Activated CD8-positive, alpha-beta T cell treated with anti-CD3 and anti-CD28 coated beads for 36 hours (primary cell): ENCODE results near the gene UBE2E1. TPM values are rescaled to one million over a fixed set of nuclear protein-coding genes. Genes with fewer than 3 reads are reported as not detected.

Experiments
- ATAC-seq: fragments of 200-7000 bp; cut with Tn5 transposase; one replicate; pipeline ENCODE4 v1.10.0; 2021; ENCODE audit warnings: mild to moderate bottlenecking, moderate library complexity
- CTCF ChIA-PET: fragments of 350-600 bp; sonication (Branson Sonifier 250); formaldehyde crosslinking; loops from one replicate; lab custom pipeline; 2021; ENCODE audit warnings: antibody characterized with exemption; lab: Charles Lee
- POLR2A ChIA-PET: fragments of 350-600 bp; sonication (Branson Sonifier 250); formaldehyde crosslinking; loops from one replicate; lab custom pipeline; 2021; ENCODE audit warnings: antibody characterized with exemption; lab: Charles Lee
- DNase-seq: peaks from one replicate; pipeline ENCODE4 v3.0.0-alpha.2; 2020
- H3K27ac Mint-ChIP-seq: one replicate; pipeline ENCODE4 v1.8.0; 2021; ENCODE audit warnings: mild to moderate bottlenecking, mixed read lengths
- H3K27me3 Mint-ChIP-seq: one replicate; pipeline ENCODE4 v1.8.0; 2021; ENCODE audit warnings: mixed read lengths
- H3K36me3 Mint-ChIP-seq: one replicate; pipeline ENCODE4 v1.8.0; 2021; ENCODE audit warnings: low read depth, mixed read lengths
- H3K4me1 Mint-ChIP-seq: one replicate; pipeline ENCODE4 v1.8.0; 2021; ENCODE audit warnings: low read depth, mixed read lengths
- H3K4me3 Mint-ChIP-seq: one replicate; pipeline ENCODE4 v1.8.0; 2021; ENCODE audit warnings: mild to moderate bottlenecking, moderate library complexity, mixed read lengths
- H3K9me3 Mint-ChIP-seq: one replicate; pipeline ENCODE4 v1.8.0; 2021; ENCODE audit warnings: mixed read lengths
- intact Hi-C: fragments of 100-400 bp; cut with micrococcal nuclease; formaldehyde crosslinking; loops from one replicate; pipeline ENCODE4 v1.10.0; 2022
- total RNA-seq, 2 experiments: library from RNA; stranded (reverse); gene quantifications; one replicate each; pipeline ENCODE4 v1.2.3, GENCODE V29; 2021
- TF ChIP-seq, protein P1 (sequence below): fragments of 200-600 bp; IDR thresholded peaks from one replicate; pipeline ENCODE4 v1.8.0; 2022; ENCODE audit warnings: antibody characterized with exemption, mild to moderate bottlenecking

UBE2E1 gene
- total RNA-seq, 2 experiments from 2014 or later: 79.0 to 80.3 TPM

DNA sequence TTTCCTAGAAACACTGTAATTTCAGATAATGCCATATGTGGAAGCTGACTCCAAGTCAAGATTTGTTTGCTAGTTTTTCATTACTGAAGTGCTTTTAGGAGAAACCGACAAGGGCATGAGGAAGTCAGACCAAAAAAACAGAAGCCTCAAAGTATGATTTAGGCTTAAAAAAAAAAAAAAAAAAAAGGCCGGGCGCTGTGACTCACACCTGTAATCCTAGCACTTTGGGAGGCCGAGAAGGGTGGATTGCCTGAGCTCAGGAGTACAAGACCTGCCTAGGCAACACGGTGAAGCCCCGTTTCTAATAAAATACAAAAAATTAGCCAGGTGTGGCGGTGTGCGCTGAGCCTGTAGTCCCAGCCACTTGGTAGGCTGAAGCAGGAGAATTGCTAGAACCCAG, 122.8 kb downstream of the UBE2E1 start:
- POLR2A ChIA-PET: interaction anchor here (0.6 to 7.1 kb wide), 3 partner anchors 11 to 311 kb away, joined by 3 to 60 read pairs (median 5); partner anchors contain the start of genes NKIRAS1 and RPL15
- no peak overlapping the region for H3K4me3 Mint-ChIP-seq

GRCh38 chr3:23931597-23931996, 125.8 kb downstream of the UBE2E1 start:
- Mint-ChIP-seq H3K9me3 (no peaks in the 10 kb centered on the region), H3K4me3 (no peak overlapping the region), H3K27ac (no peak overlapping the region), H3K36me3 (no peaks in the 10 kb centered on the region), H3K27me3 (no peaks in the 10 kb centered on the region), H3K4me1 (peaks cover 2% of the 10 kb centered on the region)
- ATAC-seq (no peak), DNase-seq (no peak)
- TF ChIP-seq, protein P1, sequence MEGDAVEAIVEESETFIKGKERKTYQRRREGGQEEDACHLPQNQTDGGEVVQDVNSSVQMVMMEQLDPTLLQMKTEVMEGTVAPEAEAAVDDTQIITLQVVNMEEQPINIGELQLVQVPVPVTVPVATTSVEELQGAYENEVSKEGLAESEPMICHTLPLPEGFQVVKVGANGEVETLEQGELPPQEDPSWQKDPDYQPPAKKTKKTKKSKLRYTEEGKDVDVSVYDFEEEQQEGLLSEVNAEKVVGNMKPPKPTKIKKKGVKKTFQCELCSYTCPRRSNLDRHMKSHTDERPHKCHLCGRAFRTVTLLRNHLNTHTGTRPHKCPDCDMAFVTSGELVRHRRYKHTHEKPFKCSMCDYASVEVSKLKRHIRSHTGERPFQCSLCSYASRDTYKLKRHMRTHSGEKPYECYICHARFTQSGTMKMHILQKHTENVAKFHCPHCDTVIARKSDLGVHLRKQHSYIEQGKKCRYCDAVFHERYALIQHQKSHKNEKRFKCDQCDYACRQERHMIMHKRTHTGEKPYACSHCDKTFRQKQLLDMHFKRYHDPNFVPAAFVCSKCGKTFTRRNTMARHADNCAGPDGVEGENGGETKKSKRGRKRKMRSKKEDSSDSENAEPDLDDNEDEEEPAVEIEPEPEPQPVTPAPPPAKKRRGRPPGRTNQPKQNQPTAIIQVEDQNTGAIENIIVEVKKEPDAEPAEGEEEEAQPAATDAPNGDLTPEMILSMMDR: no peak
- intact Hi-C loops: no loop called here
- ChIA-PET CTCF (no interaction called here), POLR2A (interaction anchor here (2.2 to 7.1 kb wide), 2 partner anchors 10 to 14 kb away, joined by 8 to 60 read pairs; partner anchors contain the start of genes NKIRAS1 and RPL15)

More for the DNA sequence above, 122.8 kb downstream of the UBE2E1 start:
- Mint-ChIP-seq H3K36me3 (no peaks in the 10 kb centered on the region), H3K9me3 (no peaks in the 10 kb centered on the region), H3K27me3 (no peaks in the 10 kb centered on the region), H3K4me1 (peaks cover 2% of the 10 kb centered on the region), H3K27ac (no peak overlapping the region)
- TF ChIP-seq, protein P1: no peak
- CTCF ChIA-PET: no interaction called here
- DNase-seq (no peak), ATAC-seq (no peak)
- intact Hi-C loops: no loop called here

- intact Hi-C loops: no loop called here
- ChIA-PET POLR2A (interaction anchor here (7.1 kb wide), 1 partner anchor 15 kb away, joined by 60 read pairs; the partner anchor contains the start of genes NKIRAS1 and RPL15), CTCF (no interaction called here)
- TF ChIP-seq, protein P1: no peak
- Mint-ChIP-seq H3K36me3 (no peaks in the 10 kb centered on the region), H3K9me3 (no peaks in the 10 kb centered on the region), H3K27ac (no peak overlapping the region), H3K4me1 (peaks cover 2% of the 10 kb centered on the region), H3K27me3 (no peaks in the 10 kb centered on the region), H3K4me3 (no peak overlapping the region)
- ATAC-seq: no peak
- no peak for DNase-seq
These were observed 126.8 kb downstream of the UBE2E1 start for GRCh38 chr3:23932571-23932970.

- ChIA-PET POLR2A (interaction anchor here (1.5 to 3.8 kb wide), 3 partner anchors 9 to 17 kb away, joined by 5 to 20 read pairs (median 10); partner anchors contain the start of genes NKIRAS1 and RPL15), CTCF (no interaction called here)
- H3K4me1 Mint-ChIP-seq: no peaks in the 10 kb centered on the region
- no peak overlapping the region for H3K4me3 Mint-ChIP-seq
- TF ChIP-seq, protein P1: no peak
- intact Hi-C loops: no loop called here
- no peak overlapping the region for H3K27ac Mint-ChIP-seq
- H3K27me3 Mint-ChIP-seq: no peaks in the 10 kb centered on the region
- H3K9me3 Mint-ChIP-seq: no peaks in the 10 kb centered on the region
- ATAC-seq (no peak), DNase-seq (no peak)
- H3K36me3 Mint-ChIP-seq: no peaks in the 10 kb centered on the region
These were observed 128.5 kb downstream of the UBE2E1 start for GRCh38 chr3:23934253-23934652.

DNA sequence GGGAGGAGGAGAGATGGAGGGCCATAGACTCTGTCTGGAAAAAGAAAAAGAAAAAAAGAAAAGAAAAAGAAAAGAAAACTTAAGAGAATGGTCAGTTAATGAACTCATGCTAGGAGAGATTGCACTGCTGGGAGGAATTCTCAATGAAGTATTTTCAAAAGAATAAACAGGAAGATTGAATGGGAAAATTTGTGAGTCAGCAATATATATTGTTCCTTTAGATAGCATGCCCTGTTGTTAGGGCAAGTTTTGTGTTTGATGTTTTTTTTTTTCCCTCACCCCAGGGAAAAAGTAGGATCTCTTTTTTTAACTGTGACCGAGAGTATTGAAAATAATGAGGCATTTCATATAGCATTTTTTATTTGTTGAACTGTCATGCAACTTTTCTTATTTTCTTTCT, 131.5 kb downstream of the UBE2E1 start:
- H3K9me3 Mint-ChIP-seq: no peaks in the 10 kb centered on the region
- no peak overlapping the region for H3K27ac Mint-ChIP-seq
- H3K4me3 Mint-ChIP-seq: no peak overlapping the region
- TF ChIP-seq, protein P1: no peak
- H3K36me3 Mint-ChIP-seq: no peaks in the 10 kb centered on the region
- ChIA-PET CTCF (no interaction called here), POLR2A (interaction anchor here (1.2 to 3.8 kb wide), 2 partner anchors 18 to 20 kb away, joined by 3 to 20 read pairs; partner anchors contain the start of genes NKIRAS1 and RPL15)
- H3K27me3 Mint-ChIP-seq: no peaks in the 10 kb centered on the region
- no peaks in the 10 kb centered on the region for H3K4me1 Mint-ChIP-seq
- DNase-seq (no peak), ATAC-seq (no peak)
- intact Hi-C loops: no loop called here
